SK-N-SH (cell line): ENCODE data around the gene C10orf143.

Experiments
- CTCF ChIP-seq: fragments of 200-600 bp; sonication (generic); IDR thresholded peaks from 2 replicates; pipeline ENCODE4 v1.6.1; 2017; ENCODE audit warnings: antibody characterized with exemption, mild to moderate bottlenecking, moderate library complexity
- EP300 ChIP-seq, 2 experiments: IDR thresholded peaks; 2 replicates each; pipeline versions ENCODE4 v1.4.0 to v1.6.1; 2012; ENCODE audit warnings: borderline replicate concordance in 1 of 2, low read depth in 1 of 2, low read length in 1 of 2
- FOXM1 ChIP-seq: IDR thresholded peaks from 2 replicates; pipeline ENCODE4 v1.4.0; 2012; ENCODE audit warnings: low read depth, mild to moderate bottlenecking
- NFIC ChIP-seq: IDR thresholded peaks from 2 replicates; pipeline ENCODE4 v1.4.0; 2012; ENCODE audit warnings: borderline replicate concordance
- POLR2AphosphoS5 ChIP-seq: IDR thresholded peaks from 2 replicates; pipeline ENCODE4 v1.6.1; 2012; ENCODE audit warnings: low read depth, low read length
- RAD21 ChIP-seq: IDR thresholded peaks from 2 replicates; pipeline ENCODE4 v1.6.1; 2012; ENCODE audit warnings: mild to moderate bottlenecking, low read length
- REST ChIP-seq: IDR thresholded peaks from 2 replicates; pipeline ENCODE4 v1.6.1; 2012; ENCODE audit warnings: mild to moderate bottlenecking, low read depth, low read length, moderate library complexity
- SIN3A ChIP-seq: IDR thresholded peaks from 2 replicates; pipeline ENCODE4 v1.6.1; 2012; ENCODE audit warnings: low read depth, mild to moderate bottlenecking, low read length, moderate library complexity, borderline replicate concordance
- SMC3 ChIP-seq: IDR thresholded peaks from 2 replicates; pipeline ENCODE4 v1.6.1; 2012; ENCODE audit warnings: low read depth, low read length, improper control_type of control experiment
- TAF1 ChIP-seq: IDR thresholded peaks from 2 replicates; pipeline ENCODE4 v1.6.1; 2012; ENCODE audit warnings: low read depth, mild to moderate bottlenecking, low read length, moderate library complexity, borderline replicate concordance
- USF1 ChIP-seq: IDR thresholded peaks from 2 replicates; pipeline ENCODE4 v1.4.0; 2012; ENCODE audit warnings: low read depth, borderline replicate concordance
- TF ChIP-seq, protein P1 (sequence below): fragments of 150-350 bp; IDR thresholded peaks from 2 replicates; pipeline ENCODE4 v1.6.1; 2017; ENCODE audit warnings: antibody characterized with exemption, low read length, low read depth, borderline replicate concordance

- no peak for TF ChIP-seq EP300 (IDR thresholded peaks at IDR 0.05; ENCODE audit: borderline replicate concordance in 1 of 2, low read depth in 1 of 2, low read length in 1 of 2)
- TF ChIP-seq POLR2AphosphoS5: no peak
- TF ChIP-seq FOXM1: no peak
- TF ChIP-seq REST: no peak
- TF ChIP-seq RAD21: no peak
- no peak for TF ChIP-seq SMC3
- no peak for TF ChIP-seq CTCF
- no peak for TF ChIP-seq TAF1
- no peak for TF ChIP-seq NFIC
- no peak for TF ChIP-seq SIN3A
- TF ChIP-seq USF1: no peak
- TF ChIP-seq, protein P1, sequence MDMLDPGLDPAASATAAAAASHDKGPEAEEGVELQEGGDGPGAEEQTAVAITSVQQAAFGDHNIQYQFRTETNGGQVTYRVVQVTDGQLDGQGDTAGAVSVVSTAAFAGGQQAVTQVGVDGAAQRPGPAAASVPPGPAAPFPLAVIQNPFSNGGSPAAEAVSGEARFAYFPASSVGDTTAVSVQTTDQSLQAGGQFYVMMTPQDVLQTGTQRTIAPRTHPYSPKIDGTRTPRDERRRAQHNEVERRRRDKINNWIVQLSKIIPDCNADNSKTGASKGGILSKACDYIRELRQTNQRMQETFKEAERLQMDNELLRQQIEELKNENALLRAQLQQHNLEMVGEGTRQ: no peak
These were observed 84.7 kb downstream of the C10orf143 start for GRCh38 chr10:130025811-130026485.
